MV-4-11 (cell line): ENCODE results near the gene TEAD1.

Experiments used
- DNase-seq: peaks from one replicate; lab custom pipeline; 2025; lab: John Stamatoyannopoulos, UW

The TEAD1 gene

GRCh38 chr11:12673924-12674570, at the start of gene TEAD1:
Gene TEAD1 (plus strand): TSS chr11:12674421.
- DNase-seq = no peak

GRCh38 chr11:12624595-12624994, 49.6 kb upstream of the TEAD1 start:
- no peak for DNase-seq

- DNase-seq = peak; percentile 30
Measured at GRCh38 chr11:12625438-12626071, 48.7 kb upstream of the TEAD1 start.

GRCh38 chr11:12626616-12627015, 47.6 kb upstream of the TEAD1 start:
- DNase-seq = no peak

GRCh38 chr11:12628314-12628713, 45.9 kb upstream of the TEAD1 start:
- no peak for DNase-seq

GRCh38 chr11:12629601-12630313, 44.5 kb upstream of the TEAD1 start:
- no peak for DNase-seq

GRCh38 chr11:12631651-12632050, 42.6 kb upstream of the TEAD1 start:
- DNase-seq = no peak

- no peak for DNase-seq
Measured at GRCh38 chr11:12634329-12634728, 39.9 kb upstream of the TEAD1 start.

GRCh38 chr11:12636871-12637410, 37.3 kb upstream of the TEAD1 start:
- no peak for DNase-seq

- no peak for DNase-seq
Measured at GRCh38 chr11:12639388-12639787, 34.8 kb upstream of the TEAD1 start.

- DNase-seq = no peak
Measured at GRCh38 chr11:12640355-12640754, 33.9 kb upstream of the TEAD1 start.

- DNase-seq = no peak
Measured at GRCh38 chr11:12640926-12641849, 33.0 kb upstream of the TEAD1 start.

GRCh38 chr11:12642040-12642439, 32.2 kb upstream of the TEAD1 start:
- DNase-seq = no peak

- DNase-seq = no peak
Measured at GRCh38 chr11:12642806-12643428, 31.3 kb upstream of the TEAD1 start.

- no peak for DNase-seq
Measured at GRCh38 chr11:12646478-12646877, 27.7 kb upstream of the TEAD1 start.

- DNase-seq = no peak
Measured at GRCh38 chr11:12653729-12654128, 20.5 kb upstream of the TEAD1 start.

- no peak for DNase-seq
Measured at GRCh38 chr11:12655842-12656241, 18.4 kb upstream of the TEAD1 start.

GRCh38 chr11:12657336-12657735, 16.9 kb upstream of the TEAD1 start:
- no peak for DNase-seq

GRCh38 chr11:12657981-12658380, 16.2 kb upstream of the TEAD1 start:
- no peak for DNase-seq

GRCh38 chr11:12662101-12662689, 12.0 kb upstream of the TEAD1 start:
- no peak for DNase-seq

GRCh38 chr11:12664385-12664784, 9.8 kb upstream of the TEAD1 start:
- DNase-seq = no peak
